Karpas-422 (cell line): Measurements from ENCODE around the gene UTF1. TPM values are rescaled to one million over a fixed set of nuclear protein-coding genes. Genes with fewer than 3 reads are reported as not detected.
A peak's percentile ranks its signal among the peaks of the same experiment; 100 is the strongest.

ENCODE experiments used
- DNase-seq: peaks from one replicate; pipeline ENCODE4 v3.0.0-alpha.2; 2015
- H2AFZ ChIP-seq: fragments of 200-600 bp; sonication (generic); 2 replicates; pipeline ENCODE4 v1.6.1; 2014; ENCODE audit warnings: antibody characterized with exemption, low read length, mixed read lengths
- H3K27ac ChIP-seq: fragments of 200-600 bp; sonication (generic); 2 replicates; pipeline ENCODE4 v1.5.1; 2014; ENCODE audit warnings: mild to moderate bottlenecking, low read length, moderate library complexity
- H3K27me3 ChIP-seq: fragments of 200-600 bp; sonication (generic); 2 replicates; pipeline ENCODE4 v1.6.1; 2014; ENCODE audit warnings: low read length, mixed read lengths
- H3K36me3 ChIP-seq: fragments of 200-600 bp; sonication (generic); 2 replicates; pipeline ENCODE4 v1.6.1; 2014; ENCODE audit warnings: low read length, mixed read lengths; ENCODE audit not compliant: insufficient read depth
- H3K4me1 ChIP-seq: fragments of 200-600 bp; sonication (generic); 2 replicates; pipeline ENCODE4 v1.6.1; 2014; ENCODE audit warnings: mild to moderate bottlenecking, low read length, mixed read lengths
- H3K4me2 ChIP-seq: fragments of 200-600 bp; sonication (generic); 2 replicates; pipeline ENCODE4 v1.6.1; 2014; ENCODE audit warnings: low read length, low read depth, mild to moderate bottlenecking; ENCODE audit not compliant: poor library complexity, severe bottlenecking
- H3K4me3 ChIP-seq: fragments of 200-600 bp; sonication (generic); 2 replicates; pipeline ENCODE4 v1.5.1; 2014; ENCODE audit warnings: mild to moderate bottlenecking, antibody characterized with exemption, low read length, mixed read lengths
- H3K79me2 ChIP-seq: fragments of 200-600 bp; sonication (generic); 2 replicates; pipeline ENCODE4 v1.6.1; 2014; ENCODE audit warnings: mild to moderate bottlenecking, low read length, mixed read lengths
- H3K9ac ChIP-seq: fragments of 200-600 bp; sonication (generic); 2 replicates; pipeline ENCODE4 v1.6.0; 2014; ENCODE audit warnings: low read length
- H3K9me2 ChIP-seq: fragments of 200-600 bp; sonication (generic), shearing (Covaris generic); replicated peaks from 2 replicates; pipeline ENCODE4 v1.6.0; 2014; ENCODE audit warnings: mild to moderate bottlenecking, low read length, moderate library complexity; ENCODE audit not compliant: insufficient read depth
- H3K9me3 ChIP-seq: fragments of 300-700, 200-600 bp; sonication (generic); 2 replicates; pipeline ENCODE4 v1.6.1; 2014; ENCODE audit warnings: low read length, mixed read lengths
- H4K20me1 ChIP-seq: fragments of 200-600 bp; sonication (generic); 2 replicates; pipeline ENCODE4 v1.6.1; 2014; ENCODE audit warnings: mild to moderate bottlenecking, antibody characterized with exemption, low read length, low read depth; ENCODE audit not compliant: insufficient read depth
- total RNA-seq: library from RNA; depleted of rRNA; stranded (reverse); fragments of >200 nt; shearing (Covaris generic); gene quantifications from 2 replicates; pipeline ENCODE4 v1.2.3, GENCODE V29; 2014; ENCODE audit warnings: low replicate concordance

The UTF1 gene
- total RNA-seq, 1 experiment from 2014 or later = not detected

DNA sequence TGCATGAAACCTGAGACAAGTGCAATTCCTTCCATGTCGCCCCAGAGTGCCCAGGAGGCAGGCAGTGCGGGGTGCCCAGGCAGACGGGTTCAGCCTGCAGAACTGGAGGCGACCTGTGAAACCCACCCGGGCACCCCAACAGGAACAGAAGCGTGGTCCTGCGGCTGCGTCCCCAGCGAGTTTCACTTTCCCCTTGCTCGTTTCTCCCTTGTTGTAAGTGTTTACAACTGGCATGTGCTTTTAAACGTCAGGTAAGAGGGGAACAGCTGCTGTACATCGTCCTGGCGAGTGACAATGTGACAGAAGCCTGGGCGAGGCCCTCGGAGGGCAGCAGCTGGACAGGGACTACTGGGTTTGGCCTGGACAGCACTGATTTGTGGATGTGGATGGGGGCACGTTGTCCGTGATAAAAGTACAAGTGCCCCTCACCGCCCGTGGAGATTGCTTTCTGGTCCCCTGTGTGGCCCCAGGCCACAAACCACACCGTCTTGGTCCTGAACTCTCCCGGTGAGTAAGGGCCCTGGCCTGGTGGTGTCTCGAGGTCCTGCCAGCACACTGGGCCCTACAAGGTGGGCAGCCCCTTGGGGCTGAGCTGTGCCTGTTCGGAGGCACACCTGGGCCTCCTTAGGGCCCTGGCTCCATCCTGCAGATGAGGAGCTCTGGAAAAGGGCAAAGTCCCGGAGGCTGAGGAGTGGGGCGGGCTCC lies 11.6 kb downstream of the UTF1 start:
- no peaks in the 10 kb centered on the region for H3K4me1 ChIP-seq
- no peak for DNase-seq
- H3K79me2 ChIP-seq = no peaks in the 10 kb centered on the region
- no peaks in the 10 kb centered on the region for H3K9me3 ChIP-seq
- no peak overlapping the region for H3K4me3 ChIP-seq
- no peak overlapping the region for H3K27ac ChIP-seq
- no peak overlapping the region for H3K9ac ChIP-seq
- H3K36me3 ChIP-seq = no peaks in the 10 kb centered on the region
- peak overlapping the region; percentile 26 for H3K4me2 ChIP-seq
- no peaks in the 10 kb centered on the region for H4K20me1 ChIP-seq
- no peaks in the 10 kb centered on the region for H3K27me3 ChIP-seq
- H2AFZ ChIP-seq = no peak overlapping the region
- no peaks in the 10 kb centered on the region for H3K9me2 ChIP-seq

DNA sequence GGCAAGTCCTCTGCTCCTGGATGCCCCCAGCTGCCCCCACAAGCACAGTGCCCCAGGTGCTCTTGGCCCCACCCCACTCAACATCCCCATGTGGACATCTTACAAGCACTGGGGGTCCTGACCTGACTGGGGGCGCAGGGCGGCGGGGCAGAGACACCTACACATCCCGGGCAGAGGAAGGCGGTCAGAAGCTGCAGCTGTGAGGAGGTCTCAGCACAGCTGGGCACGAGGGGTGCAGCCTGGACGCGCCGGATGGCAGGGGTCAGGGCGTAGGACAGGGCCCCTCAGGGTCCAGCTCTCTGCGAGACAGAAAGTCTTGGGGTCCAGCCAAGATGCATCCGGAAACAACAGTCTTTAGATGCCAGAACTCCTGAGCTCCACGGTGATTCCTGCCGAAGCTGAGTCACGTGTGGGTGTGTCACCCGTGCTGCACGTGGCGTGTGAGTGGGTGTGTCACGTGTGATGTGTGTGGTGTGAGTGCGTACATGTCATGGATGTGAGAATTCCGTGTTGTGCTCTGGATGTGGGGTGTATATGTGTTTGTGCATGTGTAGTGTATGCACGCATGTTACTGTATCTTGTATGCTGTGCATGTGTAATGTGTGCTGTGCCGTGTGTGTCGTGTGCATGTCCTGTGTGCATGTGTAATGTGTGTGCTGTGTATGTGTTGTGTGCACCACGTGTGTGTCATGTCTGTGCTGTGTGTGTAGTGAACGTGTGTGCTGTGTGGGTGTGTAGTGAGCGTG lies 12.8 kb downstream of the UTF1 start:
- Histone ChIP-seq H4K20me1 (no peaks in the 10 kb centered on the region), H3K27me3 (no peaks in the 10 kb centered on the region), H3K9ac (no peak overlapping the region), H3K9me2 (no peaks in the 10 kb centered on the region), H3K79me2 (no peaks in the 10 kb centered on the region), H3K4me1 (no peaks in the 10 kb centered on the region), H3K36me3 (no peaks in the 10 kb centered on the region), H3K4me2 (no peak overlapping the region), H3K9me3 (no peaks in the 10 kb centered on the region), H2AFZ (no peak overlapping the region), H3K27ac (no peak overlapping the region), H3K4me3 (no peak overlapping the region)
- no peak for DNase-seq

DNA sequence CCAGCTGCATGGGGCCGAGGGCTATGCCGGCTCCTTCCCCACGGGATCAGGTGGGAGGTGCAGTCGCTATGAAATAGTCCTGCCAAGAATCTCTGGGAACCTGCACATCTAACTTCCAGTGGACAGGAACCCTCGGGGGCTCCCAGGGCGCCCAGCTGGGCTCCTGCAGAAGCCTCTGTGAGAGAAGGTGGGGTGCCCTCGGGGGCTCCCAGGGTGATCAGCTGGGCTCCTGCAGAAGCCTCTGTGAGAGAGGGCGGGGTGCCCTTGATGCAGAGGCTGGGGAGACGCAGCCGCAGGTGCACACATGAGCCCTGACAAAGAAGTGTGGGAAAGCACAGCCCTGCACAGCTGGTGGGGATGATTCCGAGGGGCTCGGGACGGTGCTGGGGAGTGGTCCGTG lies 13.6 kb downstream of the UTF1 start:
- H3K9ac ChIP-seq = no peak overlapping the region
- H3K9me2 ChIP-seq = no peaks in the 10 kb centered on the region
- no peak overlapping the region for H3K27ac ChIP-seq
- no peaks in the 10 kb centered on the region for H3K4me1 ChIP-seq
- no peak for DNase-seq
- no peaks in the 10 kb centered on the region for H3K79me2 ChIP-seq
- H3K4me3 ChIP-seq = no peak overlapping the region
- no peaks in the 10 kb centered on the region for H3K9me3 ChIP-seq
- no peaks in the 10 kb centered on the region for H3K27me3 ChIP-seq
- no peaks in the 10 kb centered on the region for H3K36me3 ChIP-seq
- H3K4me2 ChIP-seq = no peak overlapping the region
- no peaks in the 10 kb centered on the region for H4K20me1 ChIP-seq
- no peak overlapping the region for H2AFZ ChIP-seq

DNA sequence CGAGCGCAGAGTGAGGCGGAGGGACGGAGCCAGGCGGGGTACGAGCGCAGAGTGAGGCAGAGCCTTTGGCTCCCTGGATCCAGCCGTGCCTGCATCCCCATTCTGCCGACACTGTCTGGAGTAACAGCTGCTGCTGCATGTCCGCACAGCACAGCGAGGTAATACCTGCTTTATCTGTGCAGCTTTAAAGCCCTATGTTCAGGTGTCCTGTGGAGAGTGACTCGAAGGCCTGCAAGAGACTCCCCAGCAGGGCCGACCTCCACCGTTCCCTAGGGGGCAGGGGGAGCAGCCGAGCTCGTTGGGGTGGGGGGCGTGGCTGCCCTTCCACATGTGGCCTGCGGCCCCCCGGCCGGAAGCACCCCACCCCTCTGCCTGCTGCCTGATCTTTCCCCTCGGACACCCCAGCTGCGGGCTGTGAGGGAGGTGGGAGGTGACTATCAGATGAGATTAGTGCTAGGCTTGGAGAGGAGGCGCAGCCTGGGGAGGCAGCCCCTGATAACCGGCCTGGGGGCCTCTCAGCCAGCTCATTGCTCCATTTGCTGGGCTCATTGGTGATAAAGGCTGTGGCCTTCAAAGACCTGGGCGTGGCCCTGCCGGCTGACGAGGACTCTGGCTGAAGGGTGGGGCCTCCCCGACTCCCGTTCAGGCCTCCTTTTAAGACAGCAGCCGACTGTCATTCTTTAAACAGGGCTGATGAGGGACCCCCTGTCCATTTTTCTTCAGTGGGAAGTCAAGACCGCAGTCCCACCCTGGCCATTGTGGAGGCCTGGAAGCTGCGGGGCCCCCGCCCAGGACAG lies 15.6 kb downstream of the UTF1 start:
- DNase-seq = no peak
- Histone ChIP-seq H3K9me3 (no peaks in the 10 kb centered on the region), H2AFZ (no peak overlapping the region), H3K79me2 (no peaks in the 10 kb centered on the region), H3K4me1 (no peaks in the 10 kb centered on the region), H3K36me3 (no peaks in the 10 kb centered on the region), H3K4me3 (no peak overlapping the region), H3K9me2 (no peaks in the 10 kb centered on the region), H3K9ac (no peak overlapping the region), H3K4me2 (no peak overlapping the region), H3K27me3 (no peaks in the 10 kb centered on the region), H3K27ac (no peak overlapping the region), H4K20me1 (no peaks in the 10 kb centered on the region)

DNA sequence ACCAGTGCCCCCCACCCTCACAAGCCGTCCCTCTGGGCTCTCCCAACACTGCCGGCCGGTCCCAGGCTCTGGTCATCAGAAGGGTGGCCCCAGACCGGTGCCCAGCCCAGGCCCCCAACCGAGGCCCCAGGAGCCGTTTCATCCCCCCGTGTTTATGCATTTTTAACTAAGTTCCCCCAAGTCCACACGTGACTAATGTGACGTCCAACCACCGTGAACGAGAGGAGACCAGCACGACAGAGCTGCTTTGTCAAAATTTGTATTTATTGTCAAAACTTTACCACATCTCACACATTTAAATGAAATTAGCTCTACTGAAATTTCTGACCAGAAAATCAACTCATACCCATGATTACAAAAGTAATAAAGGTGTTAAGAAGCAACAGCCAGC lies 16.2 kb downstream of the UTF1 start:
- Histone ChIP-seq H3K9me3 (no peaks in the 10 kb centered on the region), H3K9ac (no peak overlapping the region), H3K36me3 (no peaks in the 10 kb centered on the region), H3K4me3 (no peak overlapping the region), H3K79me2 (no peaks in the 10 kb centered on the region), H2AFZ (no peak overlapping the region), H3K27ac (no peak overlapping the region), H3K9me2 (no peaks in the 10 kb centered on the region), H3K27me3 (no peaks in the 10 kb centered on the region), H4K20me1 (no peaks in the 10 kb centered on the region), H3K4me2 (no peak overlapping the region), H3K4me1 (no peaks in the 10 kb centered on the region)
- DNase-seq = no peak

DNA sequence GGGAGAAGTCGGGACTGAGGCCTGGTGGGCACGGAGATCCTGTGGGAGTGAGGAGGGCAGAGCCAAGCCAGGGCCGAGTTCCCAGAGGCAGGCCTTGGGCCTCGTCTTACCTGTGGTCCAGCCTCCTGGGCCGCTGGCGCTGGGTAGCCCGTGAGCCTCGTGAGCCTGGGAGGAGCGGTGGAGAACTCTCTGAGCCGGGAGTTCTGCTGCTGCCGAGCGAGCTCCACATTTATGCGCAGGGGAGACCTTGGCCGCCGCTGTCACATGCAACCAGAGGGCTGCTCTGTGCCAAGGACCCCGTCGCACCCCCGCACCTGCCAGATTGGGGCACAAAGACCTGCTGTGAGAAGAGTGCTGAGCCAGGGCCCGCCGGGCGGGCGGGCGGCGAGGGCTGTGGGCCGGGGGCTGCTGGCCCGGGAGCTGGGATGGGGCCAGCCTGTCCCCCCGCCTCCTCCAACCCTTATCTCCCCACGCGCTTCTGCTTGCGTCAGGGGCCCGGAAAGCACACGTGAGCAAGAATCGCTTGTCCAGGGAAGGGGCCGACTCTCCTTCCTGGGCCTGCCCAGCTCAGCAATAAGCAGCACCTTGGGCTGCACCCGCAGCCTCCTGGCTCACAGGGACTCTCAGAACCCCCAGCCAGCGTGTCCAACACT lies 17.8 kb downstream of the UTF1 start:
- Histone ChIP-seq H3K4me3 (no peak overlapping the region), H3K4me1 (no peaks in the 10 kb centered on the region), H3K79me2 (no peaks in the 10 kb centered on the region), H3K27me3 (no peaks in the 10 kb centered on the region), H3K27ac (no peak overlapping the region), H4K20me1 (no peaks in the 10 kb centered on the region), H2AFZ (no peak overlapping the region), H3K9me3 (no peaks in the 10 kb centered on the region), H3K9me2 (no peaks in the 10 kb centered on the region), H3K9ac (no peak overlapping the region), H3K4me2 (no peak overlapping the region), H3K36me3 (no peaks in the 10 kb centered on the region)
- DNase-seq = no peak

DNA sequence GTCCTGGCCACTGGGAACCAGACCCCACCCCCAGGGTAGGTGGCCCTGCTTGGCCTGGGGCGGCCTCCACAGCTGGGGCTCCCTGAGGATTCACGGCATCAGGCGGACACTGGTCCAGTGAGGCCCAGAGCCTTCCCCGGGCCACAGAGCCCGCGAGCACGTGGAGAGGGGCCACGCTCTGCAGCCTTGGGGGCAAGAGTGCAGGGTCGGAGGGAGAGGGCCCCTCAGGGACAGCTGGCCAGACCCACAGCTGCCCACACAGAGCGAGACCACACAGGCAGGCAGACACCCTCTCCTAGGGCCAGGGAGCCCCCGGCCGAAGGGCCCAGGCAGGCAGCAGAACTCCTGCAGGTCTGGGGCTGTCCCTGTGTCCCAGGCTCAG lies 18.3 kb downstream of the UTF1 start:
- no peak overlapping the region for H3K4me2 ChIP-seq
- H4K20me1 ChIP-seq = no peaks in the 10 kb centered on the region
- H3K9me2 ChIP-seq = no peaks in the 10 kb centered on the region
- no peak overlapping the region for H3K4me3 ChIP-seq
- H3K36me3 ChIP-seq = no peaks in the 10 kb centered on the region
- no peak overlapping the region for H3K9ac ChIP-seq
- H3K27ac ChIP-seq = no peak overlapping the region
- H3K9me3 ChIP-seq = no peaks in the 10 kb centered on the region
- DNase-seq = no peak
- H3K4me1 ChIP-seq = no peaks in the 10 kb centered on the region
- no peaks in the 10 kb centered on the region for H3K27me3 ChIP-seq
- H3K79me2 ChIP-seq = no peaks in the 10 kb centered on the region
- H2AFZ ChIP-seq = no peak overlapping the region
